ENCODE measurements around the gene EN2.

Gene EN2

DNA sequence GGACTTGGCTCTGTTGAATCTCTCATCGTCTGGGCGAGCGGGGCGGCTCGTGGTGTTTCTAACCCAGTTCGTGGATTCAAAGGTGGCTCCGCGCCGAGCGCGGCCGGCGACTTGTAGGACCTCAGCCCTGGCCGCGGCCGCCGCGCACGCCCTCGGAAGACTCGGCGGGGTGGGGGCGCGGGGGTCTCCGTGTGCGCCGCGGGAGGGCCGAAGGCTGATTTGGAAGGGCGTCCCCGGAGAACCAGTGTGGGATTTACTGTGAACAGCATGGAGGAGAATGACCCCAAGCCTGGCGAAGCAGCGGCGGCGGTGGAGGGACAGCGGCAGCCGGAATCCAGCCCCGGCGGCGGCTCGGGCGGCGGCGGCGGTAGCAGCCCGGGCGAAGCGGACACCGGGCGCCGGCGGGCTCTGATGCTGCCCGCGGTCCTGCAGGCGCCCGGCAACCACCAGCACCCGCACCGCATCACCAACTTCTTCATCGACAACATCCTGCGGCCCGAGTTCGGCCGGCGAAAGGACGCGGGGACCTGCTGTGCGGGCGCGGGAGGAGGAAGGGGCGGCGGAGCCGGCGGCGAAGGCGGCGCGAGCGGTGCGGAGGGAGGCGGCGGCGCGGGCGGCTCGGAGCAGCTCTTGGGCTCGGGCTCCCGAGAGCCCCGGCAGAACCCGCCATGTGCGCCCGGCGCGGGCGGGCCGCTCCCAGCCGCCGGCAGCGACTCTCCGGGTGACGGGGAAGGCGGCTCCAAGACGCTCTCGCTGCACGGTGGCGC lies at the start of gene EN2:
TSS of gene EN2 (plus strand) at position 19 of the 767 bp plus-strand sequence. CDS start at position 268, 249 bp downstream.
- DNase-seq (ENCODE audit: low read depth): no peak

DNA sequence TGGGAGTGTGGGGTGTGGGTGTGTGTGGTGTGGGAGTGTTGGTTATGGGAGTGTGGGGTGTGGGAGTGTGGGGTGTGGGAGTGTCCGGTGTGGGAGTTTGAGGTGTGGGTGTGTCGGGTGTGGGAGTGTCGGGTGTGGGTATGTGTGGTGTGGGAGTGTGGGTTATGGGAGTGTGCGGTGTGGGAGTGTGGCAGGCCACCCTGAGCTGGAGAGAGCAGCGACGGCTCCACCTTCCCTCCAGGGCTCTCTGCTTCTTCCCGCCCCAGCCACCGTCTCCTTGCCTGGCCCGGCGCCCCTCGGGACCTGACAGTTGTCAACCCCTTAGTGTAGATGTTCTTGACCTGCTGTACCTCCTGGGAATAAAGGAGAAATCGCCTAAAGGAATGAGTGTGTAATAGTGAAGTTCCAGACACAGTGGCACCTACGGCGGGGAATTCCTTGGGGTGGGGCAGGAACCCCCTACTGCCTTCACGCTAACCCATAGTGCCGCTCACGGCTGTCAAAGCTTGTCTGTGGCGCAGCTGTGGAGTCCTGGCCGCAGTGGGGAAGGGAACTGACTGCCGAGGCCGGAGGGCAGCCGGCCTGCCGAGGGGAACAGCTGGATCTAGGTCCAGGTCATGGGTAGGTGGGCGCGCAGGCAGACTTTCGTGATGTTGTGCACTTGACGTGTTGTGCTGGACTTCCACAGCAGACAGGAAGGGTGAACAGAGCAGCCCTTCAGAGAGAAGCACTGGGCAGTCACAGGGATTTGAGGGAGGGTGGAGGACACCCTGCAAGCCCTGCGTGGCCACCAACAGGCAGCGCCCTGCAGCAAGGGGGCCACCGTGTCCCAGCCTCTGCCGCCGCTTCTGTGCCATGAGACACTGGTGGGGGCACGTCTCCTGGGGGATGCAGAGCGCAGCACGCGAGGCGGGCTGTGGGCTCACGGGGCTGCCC lies 49.0 kb upstream of the EN2 start:
- DNase-seq (ENCODE audit: low read depth): no peak

DNA sequence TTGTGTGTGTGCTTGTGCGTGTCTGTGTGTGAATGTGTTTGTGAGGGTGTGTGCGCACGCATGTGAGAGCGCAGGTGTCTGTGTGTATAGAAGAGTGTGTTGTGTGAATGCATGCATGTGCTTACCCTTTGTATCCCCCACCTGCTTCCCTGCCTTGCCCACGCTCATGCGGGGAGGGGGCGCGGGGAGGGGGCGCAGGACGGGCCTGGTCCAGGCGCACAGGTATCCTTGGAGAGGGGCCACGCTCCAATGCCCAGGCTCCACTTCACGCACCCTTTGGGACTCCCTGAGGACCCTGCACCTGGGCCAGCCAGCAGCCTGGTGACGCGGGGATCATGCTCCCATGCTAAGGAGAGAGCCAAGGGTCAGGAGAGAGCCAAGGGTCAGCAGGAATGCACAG lies 47.9 kb upstream of the EN2 start:
- DNase-seq (ENCODE audit: low read depth): no peak

DNA sequence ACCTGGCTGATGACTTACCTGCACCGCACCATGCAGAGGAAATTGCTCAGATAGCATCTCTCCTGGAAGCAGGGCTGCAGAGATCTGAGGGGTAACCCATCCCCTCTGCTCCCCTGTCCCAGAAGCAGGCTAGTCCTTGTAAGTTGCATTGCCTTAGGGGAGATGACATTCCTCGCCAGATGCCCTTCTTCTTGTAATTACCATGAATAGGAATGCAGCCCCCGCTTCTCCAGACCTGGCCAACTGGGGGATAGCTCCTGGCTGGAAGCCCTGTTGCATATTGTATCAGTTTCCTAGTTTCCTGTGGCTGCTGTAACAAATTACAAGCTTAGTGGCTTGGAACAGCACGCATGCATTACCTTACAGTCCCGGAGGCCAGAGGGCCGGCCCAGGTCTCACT lies 47.5 kb upstream of the EN2 start:
- no peak for DNase-seq (ENCODE audit: low read depth)

DNA sequence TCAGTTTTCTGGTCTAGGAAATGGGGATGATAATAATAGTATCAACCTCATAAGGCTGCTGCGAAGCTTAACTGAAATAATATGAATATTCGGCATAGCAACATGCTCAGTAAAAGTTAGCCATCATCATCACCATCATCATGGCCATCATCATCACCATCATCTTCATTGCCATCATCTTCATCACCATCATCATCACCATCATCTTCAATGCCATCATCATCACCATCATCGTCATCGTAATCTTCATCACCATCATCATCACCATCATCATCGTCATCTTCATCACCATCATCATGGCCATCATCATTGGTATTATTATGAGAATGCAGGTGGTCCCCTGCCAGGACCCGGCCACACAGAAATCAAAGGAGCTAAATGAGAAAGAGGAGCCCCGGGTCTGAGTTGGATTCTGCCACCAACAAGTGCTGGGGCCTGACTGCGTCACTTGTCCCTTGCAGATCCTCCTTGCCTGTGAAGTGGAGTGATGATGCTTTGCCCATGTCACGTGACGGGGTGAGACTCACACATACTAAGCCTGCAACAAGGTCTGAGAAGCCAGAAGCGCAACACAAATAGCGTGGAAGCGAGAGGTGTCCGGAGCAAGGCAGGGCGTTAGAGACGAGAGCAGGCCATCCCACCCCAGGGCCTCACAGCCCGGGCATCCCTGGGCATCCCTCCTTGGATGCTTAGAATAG lies 46.1 kb upstream of the EN2 start:
- no peak for DNase-seq (ENCODE audit: low read depth)

DNA sequence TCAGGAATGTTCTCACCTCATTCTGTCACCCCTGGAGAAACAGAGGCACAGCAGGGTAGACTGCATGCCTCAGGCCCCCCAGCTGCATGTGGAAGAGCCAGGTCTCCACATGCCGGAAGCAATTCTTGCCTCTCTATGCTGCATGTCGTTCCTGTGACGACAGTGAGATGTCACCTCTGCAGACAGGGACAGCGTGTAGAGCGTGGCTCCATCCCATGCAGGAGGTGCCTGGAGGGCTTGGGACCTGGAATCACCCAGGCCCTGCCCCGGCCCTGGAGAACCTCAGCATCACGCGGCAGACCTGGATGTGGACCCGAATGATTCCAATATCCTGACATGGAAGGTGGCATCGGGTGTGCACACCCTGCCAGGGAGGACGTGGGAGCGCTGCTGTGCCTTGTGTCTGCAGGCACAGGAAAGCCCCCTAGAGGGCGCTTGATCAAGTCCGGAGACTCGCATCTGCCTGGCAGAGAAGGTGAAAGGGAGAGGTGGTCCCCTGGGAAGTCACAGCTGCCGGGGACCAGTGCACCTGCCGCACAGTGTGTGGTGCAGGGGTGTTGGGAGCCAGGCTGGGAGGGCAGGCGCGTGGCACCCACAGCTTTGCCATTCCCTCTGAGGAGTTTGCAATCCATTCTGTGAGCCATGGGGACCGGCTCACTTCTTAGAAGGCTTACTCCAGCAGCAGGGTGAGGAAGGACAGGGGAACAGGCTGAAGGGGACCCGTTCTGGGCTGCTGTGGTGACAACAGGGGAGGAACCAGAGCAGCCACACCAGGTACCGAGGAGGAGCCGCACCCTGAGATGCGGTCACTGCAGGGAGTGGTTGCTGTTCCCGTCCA lies 45.3 kb upstream of the EN2 start:
- DNase-seq (ENCODE audit: low read depth): peak; percentile 20

DNA sequence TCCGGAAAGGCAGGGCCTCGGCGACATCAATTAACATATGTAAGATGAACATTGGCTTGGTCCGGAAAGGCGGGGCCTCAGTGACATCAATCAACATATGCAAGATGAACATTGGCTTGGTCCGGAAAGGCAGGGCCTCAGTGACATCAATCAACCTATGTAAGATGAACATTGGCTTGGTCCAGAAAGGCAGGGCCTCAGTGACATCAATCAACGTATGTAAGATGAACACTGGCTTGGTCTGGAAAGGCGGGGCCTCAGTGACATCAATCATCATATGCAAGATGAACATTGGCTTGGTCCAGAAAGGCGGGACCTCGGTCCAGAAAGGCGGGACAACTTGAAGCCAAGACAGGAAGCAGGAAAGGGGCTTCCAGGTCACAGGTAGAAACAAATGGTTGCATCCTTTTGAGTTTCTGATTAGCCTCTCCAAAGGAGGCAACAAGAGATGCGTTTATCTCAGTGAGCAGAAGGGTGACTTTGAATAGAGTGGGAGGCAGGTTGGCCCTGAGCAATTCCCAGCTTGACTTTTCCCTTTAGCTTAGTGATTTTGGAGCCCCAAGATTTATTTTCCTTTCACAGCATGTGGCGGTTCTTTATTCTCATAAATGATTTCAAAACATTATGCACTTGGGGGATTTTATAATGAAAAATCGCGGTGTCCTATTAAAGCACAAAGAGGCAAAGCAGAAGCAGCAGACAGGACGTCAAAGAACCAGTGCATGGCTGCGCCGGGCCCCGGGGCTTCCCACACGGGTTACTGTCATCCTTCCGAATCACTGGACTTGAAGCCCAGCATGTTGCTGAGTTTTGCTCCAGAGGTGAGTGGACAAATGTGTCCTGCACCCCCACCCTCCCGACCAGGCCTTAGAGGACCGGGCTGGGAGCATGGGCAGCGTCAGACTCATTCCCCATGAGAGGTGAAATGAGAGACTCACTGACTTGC lies 43.1 kb upstream of the EN2 start:
- DNase-seq (ENCODE audit: low read depth): no peak

DNA sequence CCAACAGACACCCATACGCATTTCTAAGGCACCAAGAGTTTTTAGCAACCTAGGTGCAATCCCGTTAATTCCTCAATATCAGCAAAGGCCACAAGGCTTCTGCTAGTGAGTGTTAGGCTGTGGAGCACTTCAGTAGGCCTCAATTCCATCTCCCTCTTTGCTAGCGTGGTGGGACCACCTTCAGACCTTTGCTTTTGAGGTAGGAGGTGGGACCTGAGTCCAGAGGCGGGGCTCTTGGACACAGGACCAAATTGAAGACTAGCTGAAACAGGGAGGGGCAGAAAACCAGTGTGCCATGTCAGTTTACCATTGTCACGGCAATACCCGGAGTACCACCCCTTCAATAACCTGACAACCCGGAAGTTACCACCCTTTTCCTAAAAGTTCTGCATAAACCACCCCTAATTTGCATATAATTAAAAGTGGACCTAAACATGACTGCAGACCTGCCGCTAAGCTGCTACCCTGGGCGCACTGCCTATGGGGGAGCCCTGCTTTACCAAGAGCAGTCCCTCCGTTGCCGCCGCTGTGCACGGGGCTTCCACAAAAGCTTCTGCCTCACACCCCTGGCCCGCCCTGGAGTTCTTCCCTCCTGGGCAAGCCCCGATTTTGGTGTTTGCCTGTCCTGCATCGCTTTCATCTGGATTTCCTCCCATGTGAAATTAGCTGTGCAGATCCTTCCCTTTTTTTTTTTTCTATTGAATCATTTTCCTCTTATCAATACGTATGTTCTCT lies 41.1 kb upstream of the EN2 start:
- DNase-seq (ENCODE audit: low read depth): no peak

DNA sequence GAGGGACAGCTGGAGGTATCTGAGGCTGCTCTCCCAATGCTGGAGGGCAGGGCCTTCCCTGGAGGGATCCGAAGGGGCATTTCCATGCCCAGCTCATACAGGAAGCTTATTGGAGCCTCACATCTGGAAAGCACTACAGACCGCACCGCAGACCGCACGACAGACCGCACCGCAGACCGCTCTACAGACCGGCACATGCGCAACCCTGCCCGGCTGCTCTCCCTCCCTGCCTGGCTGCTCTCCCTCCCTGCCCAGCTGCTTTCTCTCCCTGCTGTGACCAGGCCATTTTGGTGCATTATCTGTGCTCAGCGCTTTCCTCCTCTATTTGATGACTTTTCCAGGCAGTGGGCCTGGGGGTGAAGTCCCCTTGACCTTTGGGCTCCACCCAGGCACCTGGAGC lies 39.6 kb upstream of the EN2 start:
- no peak for DNase-seq (ENCODE audit: low read depth)

DNA sequence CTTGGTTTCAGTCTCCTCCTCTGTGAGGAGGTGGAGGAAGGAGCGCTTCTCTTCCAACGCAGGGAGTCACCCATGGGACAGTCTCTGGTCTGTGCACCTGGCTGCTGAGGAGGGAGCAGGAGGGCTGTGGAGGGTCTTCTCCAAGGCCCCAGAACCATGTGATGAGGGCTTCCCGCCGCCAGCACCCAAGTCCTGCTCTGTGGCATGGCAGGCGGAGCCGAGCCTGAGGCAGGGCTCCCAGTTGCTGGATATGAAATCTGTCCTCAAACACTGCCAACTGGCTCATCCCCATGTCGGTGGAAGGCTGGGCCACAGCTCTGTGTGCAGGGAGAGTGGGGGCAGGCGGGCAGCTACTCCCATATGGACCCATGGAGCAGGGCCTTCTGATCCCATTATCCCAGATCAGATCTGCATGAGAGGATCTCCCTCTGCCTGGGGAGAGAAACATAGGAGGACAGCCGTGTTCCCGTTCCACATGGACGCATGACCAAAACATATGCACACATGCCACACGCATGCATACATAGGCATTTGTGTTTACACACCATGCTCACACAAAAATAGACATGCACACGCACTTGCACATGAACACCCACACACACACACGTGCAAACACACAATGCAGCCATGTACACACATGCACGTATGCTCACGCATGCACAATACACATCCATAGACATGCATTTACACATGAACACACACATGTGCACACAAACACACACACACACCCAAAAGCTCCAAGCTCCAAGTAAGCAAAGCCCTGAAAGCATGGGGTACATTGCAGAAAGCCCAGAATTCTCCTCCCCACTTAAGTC lies 38.8 kb upstream of the EN2 start:
- DNase-seq (ENCODE audit: low read depth): no peak

DNA sequence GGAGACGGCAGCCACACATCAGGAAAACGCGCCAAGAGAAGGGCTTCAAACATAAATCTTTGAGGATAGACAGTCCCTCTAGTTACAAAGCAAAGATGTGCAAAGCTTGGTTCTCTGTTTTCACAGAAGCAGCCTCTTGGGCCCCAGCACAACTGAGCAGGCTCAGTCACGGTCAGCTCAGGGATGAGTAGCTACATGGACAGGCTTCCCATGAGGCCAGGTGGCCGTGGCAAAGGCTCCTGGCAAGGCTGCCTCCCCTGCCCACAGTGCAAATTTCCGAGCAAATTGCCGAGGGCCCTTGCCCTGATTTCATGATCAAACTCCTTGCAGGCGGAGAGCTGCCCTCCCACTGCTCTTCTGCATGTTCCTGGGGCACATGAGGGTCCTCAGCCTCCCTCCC lies 37.8 kb upstream of the EN2 start:
- no peak for DNase-seq (ENCODE audit: low read depth)

DNA sequence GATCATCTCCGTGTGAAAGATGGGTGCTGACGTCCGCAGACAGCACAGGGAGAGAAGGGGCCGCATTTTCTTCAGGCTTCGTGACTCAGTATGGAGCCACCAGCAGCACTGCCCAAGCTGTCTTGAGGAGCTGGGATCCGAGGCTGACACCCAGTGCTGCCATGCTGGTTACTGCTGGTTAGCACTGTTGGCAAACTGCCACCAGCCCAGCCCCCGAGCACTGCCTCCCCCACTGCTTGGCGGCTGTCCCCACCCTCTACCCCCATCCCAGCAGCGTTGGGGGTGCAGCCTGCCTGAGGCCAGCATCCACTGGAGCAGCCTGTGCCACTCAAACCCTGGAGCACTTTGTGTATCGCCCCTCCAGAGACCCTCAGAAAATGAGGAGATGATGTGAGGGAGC lies 35.8 kb upstream of the EN2 start:
- no peak for DNase-seq (ENCODE audit: low read depth)

DNA sequence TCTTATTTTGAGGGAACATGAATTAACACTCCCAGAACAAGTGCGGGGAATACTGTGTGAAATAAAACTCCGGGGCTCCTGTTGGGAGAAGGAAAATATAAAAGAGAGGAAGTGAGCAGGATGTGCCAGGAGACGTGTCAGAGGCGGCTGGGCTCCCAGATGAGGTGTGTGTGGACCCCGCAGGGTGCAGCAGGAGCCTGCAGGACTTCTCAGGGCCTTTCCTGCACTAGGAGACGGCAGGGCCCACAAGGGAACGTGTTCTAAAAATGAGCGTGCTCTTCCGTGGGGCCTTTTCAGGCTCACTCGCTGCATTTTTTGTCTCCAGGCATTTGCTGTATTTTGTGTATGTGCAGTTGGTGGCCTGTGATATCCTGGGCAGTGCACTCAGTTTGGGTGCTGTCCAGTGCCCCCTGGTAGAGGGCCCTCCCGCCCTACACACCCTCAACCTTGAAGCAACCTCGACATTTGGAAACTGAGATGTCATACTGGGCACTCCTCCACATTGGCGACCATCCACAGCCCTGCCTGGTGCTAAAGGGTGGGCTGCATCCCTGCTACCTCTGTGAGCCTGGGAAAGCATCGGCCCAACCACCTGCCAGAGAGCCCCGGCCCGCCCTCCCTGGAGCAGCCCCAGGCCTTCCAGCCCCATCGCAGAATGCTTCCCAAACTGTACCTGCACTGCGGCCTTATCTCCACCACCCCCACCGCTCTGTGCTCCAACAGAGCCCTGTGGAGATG lies 35.2 kb upstream of the EN2 start:
- DNase-seq (ENCODE audit: low read depth): no peak

DNA sequence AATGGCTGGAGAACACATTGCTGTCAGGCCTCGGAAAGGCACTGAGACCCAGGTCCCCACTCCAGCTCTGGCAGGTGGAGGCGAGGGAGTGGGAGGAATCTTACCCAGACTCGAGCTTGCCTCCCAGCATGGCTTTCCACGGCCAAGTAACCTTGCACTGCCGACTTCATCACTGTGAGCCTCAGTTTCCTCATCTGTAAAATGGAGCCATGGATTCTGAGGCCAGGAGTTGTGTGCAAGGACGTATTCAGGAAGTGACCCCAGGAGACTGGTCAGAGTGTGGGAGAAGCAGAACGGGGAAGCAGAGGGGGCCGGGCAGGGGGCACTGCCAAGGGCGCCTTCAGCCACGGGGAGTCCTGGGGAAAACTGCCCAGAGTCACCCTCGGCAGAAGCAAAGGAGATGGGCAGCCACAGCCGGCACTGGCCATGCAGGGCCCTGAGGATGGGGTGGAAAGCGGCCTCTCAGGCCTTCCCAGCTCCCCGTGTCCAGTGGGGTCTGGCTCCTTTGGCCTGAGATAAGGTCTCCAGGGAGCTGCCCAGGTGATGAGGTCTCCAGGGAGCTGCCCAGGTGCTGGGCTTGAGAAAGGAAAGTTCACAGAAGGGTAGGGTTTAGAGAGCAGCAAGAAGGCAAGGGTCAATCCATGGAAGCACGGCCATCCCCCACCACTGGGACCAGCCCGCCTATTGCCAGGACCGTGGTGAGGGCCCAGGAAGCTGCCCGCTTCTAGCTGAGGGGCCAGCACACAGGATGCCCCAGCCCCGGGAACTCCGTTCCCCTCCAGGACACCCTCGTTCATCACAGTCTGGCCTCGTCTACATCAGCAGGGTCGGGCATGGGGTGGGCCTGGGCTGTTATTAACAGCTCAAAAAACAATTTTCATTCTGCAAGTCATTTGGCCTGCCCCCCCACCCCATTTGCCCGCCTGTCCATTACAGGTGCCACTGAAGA lies 34.3 kb upstream of the EN2 start:
- no peak for DNase-seq (ENCODE audit: low read depth)

DNA sequence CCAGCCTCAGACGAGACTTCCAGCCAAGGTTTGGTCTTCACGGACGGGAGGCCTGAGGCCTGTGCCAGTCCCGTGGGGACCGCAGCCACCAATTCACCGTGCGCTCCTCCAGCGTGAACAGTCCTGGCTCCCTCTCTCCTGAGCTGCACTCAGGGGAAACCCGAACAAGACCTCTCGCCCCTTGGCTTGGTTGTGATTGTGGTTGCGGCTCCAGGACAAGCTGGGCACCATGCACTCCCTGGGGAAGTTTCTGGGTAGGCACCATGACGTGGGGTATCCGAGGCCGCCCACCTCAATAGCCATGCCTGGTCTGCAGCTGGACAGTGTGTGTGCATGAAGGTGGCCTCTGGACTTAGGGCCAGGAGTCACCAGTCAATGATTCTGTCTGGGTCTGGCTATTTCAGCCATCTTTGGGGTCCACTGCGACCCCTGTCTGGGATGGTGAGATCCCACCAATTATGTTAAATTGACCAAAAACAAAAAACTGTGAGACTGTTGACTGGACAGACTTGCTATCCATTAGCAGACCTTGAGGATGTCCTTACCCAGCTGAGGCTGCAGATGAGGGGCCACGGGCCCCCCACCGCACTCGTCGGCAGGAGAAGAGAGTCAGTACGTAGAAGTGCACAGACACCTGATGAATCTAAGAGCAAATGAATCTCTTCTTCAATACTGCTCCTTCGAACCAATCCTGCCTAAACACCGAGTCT lies 33.5 kb upstream of the EN2 start:
- no peak for DNase-seq (ENCODE audit: low read depth)

DNA sequence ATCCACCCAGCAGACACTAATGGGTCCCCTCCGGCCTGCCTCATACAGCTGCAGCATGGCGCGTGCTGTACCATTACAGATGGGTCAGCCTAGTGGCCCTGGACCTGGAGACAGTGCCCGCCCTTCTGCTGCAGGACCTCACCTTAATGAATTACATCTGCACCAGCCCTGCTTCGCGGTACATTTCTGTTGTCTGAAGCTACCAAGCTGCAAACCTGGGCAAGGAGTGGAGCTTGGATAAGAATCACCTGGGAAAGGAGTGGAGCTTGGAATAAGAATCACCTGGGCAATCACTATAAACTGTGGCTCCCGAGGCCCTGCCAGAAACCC lies 33.0 kb upstream of the EN2 start:
- no peak for DNase-seq (ENCODE audit: low read depth)

DNA sequence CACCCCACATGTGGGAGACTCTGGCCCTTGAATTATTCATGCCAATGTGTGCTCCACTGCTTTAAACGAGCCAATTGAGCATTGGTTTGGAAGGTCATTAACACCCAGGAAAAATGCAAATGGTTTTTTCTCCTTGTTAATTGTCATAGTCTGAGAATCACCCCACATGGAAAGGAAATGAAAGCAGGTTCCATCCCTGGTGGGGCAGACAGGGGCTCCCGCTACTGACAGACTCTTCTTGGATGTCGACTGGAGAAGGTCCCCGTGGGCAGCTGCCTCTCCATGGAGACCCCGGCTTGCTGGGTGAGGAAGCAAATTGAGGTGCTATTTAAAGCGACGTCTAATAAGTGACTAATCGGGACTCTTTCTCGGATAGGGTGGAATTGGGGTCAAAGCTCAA lies 32.0 kb upstream of the EN2 start:
- DNase-seq (ENCODE audit: low read depth): no peak
